Uterus (tissue), 4 donors: ENCODE measurements around the gene ACTRT2. TPM values are rescaled to one million over a fixed set of nuclear protein-coding genes. Genes with fewer than 3 reads are reported as not detected.

Experiments used
- DNase-seq, 2 donors: peaks; one replicate each; pipeline ENCODE4 v3.0.0-alpha.2; 2019 to 2020
- H3K27ac ChIP-seq, 2 donors: fragments of 200-600 bp; sonication (generic); 1 replicate in 1 of 2; 2 replicates in 1 of 2; pipeline ENCODE4 v1.5.1; 2016 to 2018
- H3K27me3 ChIP-seq, 2 donors: fragments of 200-600 bp; sonication (generic); one replicate each; pipeline ENCODE4 v1.5.1; 2018 to 2019; ENCODE audit warnings: control low read depth in 1 of 2
- H3K36me3 ChIP-seq, 2 donors: fragments of 200-600 bp; sonication (generic); one replicate each; pipeline ENCODE4 v1.5.1; 2019; ENCODE audit warnings: control low read depth in 1 of 2
- H3K4me1 ChIP-seq, 2 donors: fragments of 200-600 bp; sonication (generic); one replicate each; pipeline ENCODE4 v1.5.1; 2018 to 2019; ENCODE audit warnings: control low read depth in 1 of 2
- H3K4me3 ChIP-seq, 2 donors: fragments of 200-600 bp; sonication (generic); 1 replicate in 1 of 2; 2 replicates in 1 of 2; pipeline ENCODE4 v1.5.1; 2018 to 2019; ENCODE audit warnings: mild to moderate bottlenecking in 1 of 2
- H3K9me3 ChIP-seq, 2 donors: fragments of 200-600 bp; sonication (generic); one replicate each; pipeline ENCODE4 v1.5.1; 2019; ENCODE audit warnings: control low read depth in 1 of 2
- POLR2A ChIP-seq, 2 donors: fragments of 450-650 bp; IDR thresholded peaks; one replicate each; pipeline ENCODE4 v1.6.1; 2016; ENCODE audit warnings: antibody characterized with exemption in 2 of 2, mild to moderate bottlenecking in 1 of 2, moderate library complexity in 1 of 2
- intact Hi-C: fragments of 100-400 bp; cut with DNase I; formaldehyde crosslinking; loops from one replicate; pipeline ENCODE4 v1.15.1; 2023; ENCODE audit warnings: low total_unique reads
- total RNA-seq, 4 donors: library from RNA; depleted of rRNA in 3 of 4; stranded (reverse); fragments of >200 nt in 3 of 4; gene quantifications; one replicate each; pipeline versions ENCODE4 v1.1.0 to v1.2.4, GENCODE V29; 2014 to 2023
- TF ChIP-seq, protein P1 (sequence below), 4 experiments: fragments of 200-600 bp in 2 of 4; fragments of 450-650 bp in 2 of 4; sonication (generic) in 2 of 4; IDR thresholded peaks; one replicate each; pipeline ENCODE4 v1.5.1; 2016 to 2019; ENCODE audit warnings: antibody characterized with exemption in 4 of 4, mild to moderate bottlenecking in 2 of 4, moderate library complexity in 1 of 4
- donor health status: DM: yes; HTN: yes; CAD: no.

ACTRT2 gene
- total RNA-seq, 4 donors from 2014 or later, result not detected

DNA sequence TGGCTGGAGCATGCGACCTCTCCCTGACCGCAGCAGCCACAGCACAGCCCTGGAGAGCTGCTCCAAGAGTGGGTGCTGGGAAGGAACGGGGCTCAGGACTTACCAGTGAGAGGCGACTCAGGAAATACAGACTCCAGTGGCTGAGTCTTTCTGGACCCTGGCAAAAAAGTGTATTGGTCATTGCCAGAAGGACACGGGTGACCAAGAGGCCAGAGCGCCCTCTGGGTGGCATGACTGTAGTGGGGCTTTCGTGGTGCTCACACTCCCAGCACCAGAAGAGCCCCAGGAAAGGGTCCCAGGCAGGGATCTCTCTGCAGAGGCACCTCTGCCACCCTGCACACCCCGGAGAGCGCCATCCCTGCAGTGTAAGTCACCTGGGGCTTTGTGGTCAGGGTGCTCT is 38.9 kb downstream of the ACTRT2 start:
- no peaks in the 10 kb centered on the region for H3K36me3 ChIP-seq
- intact Hi-C loops, result no loop called here
- DNase-seq, result no peak
- TF ChIP-seq POLR2A (IDR thresholded peaks at IDR 0.05), result no peak
- TF ChIP-seq, protein P1, sequence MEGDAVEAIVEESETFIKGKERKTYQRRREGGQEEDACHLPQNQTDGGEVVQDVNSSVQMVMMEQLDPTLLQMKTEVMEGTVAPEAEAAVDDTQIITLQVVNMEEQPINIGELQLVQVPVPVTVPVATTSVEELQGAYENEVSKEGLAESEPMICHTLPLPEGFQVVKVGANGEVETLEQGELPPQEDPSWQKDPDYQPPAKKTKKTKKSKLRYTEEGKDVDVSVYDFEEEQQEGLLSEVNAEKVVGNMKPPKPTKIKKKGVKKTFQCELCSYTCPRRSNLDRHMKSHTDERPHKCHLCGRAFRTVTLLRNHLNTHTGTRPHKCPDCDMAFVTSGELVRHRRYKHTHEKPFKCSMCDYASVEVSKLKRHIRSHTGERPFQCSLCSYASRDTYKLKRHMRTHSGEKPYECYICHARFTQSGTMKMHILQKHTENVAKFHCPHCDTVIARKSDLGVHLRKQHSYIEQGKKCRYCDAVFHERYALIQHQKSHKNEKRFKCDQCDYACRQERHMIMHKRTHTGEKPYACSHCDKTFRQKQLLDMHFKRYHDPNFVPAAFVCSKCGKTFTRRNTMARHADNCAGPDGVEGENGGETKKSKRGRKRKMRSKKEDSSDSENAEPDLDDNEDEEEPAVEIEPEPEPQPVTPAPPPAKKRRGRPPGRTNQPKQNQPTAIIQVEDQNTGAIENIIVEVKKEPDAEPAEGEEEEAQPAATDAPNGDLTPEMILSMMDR (IDR thresholded peaks at IDR 0.05), result no peak
- no peak overlapping the region for H3K27ac ChIP-seq
- H3K27me3 ChIP-seq, result peaks cover 17 to 32% of the 10 kb centered on the region in 2 donors
- peaks cover 0 to 5% of the 10 kb centered on the region in 2 donors for H3K4me1 ChIP-seq
- H3K4me3 ChIP-seq, result no peak overlapping the region
- no peaks in the 10 kb centered on the region for H3K9me3 ChIP-seq

GRCh38 chr1:3060601-3061551 is 39.6 kb downstream of the ACTRT2 start:
- intact Hi-C loops, result no loop called here
- TF ChIP-seq POLR2A (IDR thresholded peaks at IDR 0.05), result no peak
- TF ChIP-seq, protein P1 (IDR thresholded peaks at IDR 0.05), result no peak
- no peak overlapping the region for H3K4me3 ChIP-seq
- no peaks in the 10 kb centered on the region for H3K9me3 ChIP-seq
- H3K4me1 ChIP-seq, result peaks cover 0 to 5% of the 10 kb centered on the region in 2 donors
- no peak for DNase-seq
- H3K27me3 ChIP-seq, result peaks cover 17 to 40% of the 10 kb centered on the region in 2 donors
- no peaks in the 10 kb centered on the region for H3K36me3 ChIP-seq
- H3K27ac ChIP-seq, result no peak overlapping the region

DNA sequence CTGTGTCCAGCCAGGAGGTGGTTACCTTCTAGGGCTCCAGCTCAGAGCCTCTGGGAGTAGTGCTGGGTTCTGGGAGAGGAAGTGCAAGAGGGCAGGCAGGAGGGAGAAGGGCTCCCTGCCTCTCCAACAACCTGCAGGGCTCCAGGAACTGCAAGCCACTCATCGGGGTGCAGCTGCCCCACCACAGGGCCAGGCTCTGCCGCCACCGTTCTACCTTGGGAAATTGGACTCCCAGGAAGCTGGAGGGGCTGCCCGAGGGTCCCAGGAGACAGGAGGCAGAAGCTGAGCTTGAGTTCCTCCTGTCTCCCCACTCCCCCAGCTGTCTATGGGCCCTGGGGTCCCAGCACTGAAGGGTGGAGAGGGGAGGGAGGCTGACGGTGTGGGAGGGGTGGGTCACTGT is 40.3 kb downstream of the ACTRT2 start:
- no peak for DNase-seq
- Histone ChIP-seq H3K4me3 (no peak overlapping the region), H3K27me3 (peaks cover 17 to 47% of the 10 kb centered on the region in 2 donors), H3K4me1 (peaks cover 0 to 5% of the 10 kb centered on the region in 2 donors), H3K27ac (no peak overlapping the region), H3K9me3 (no peaks in the 10 kb centered on the region), H3K36me3 (no peaks in the 10 kb centered on the region)
- intact Hi-C loops, result no loop called here
- TF ChIP-seq, protein P1 (IDR thresholded peaks at IDR 0.05), result no peak
- TF ChIP-seq POLR2A (IDR thresholded peaks at IDR 0.05), result no peak

DNA sequence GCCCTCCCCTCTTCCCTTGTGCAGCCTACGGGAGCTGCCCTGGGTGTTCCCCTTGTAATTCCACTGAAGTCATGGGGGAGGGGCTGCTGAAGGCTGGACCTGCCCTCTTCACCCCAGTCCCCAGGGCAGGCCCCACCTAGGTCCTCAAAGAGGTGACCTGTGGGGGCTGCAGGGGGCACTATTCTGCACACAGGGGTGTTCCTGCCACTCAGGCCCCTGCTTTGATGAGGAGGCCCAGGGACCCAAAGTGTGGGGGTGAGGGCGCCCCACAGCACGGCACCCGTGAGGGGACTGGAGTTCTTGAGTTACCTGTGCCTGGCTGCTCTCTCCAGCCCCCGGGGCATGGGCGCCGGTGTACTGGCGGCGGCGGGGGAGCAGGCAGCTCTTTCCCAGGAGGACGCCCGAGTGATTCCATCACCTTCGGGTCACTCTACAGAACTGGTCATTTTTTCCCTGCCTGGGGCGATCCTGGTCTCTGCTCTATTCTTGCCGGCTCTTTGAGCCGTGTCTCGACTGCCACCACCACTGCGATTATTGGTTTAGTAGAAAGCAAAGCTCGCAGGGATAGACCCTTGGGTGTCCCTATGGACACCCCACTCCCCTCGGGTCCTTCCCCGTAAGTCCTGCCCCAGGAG is 40.8 kb downstream of the ACTRT2 start:
- Histone ChIP-seq H3K27ac (no peak overlapping the region), H3K36me3 (no peaks in the 10 kb centered on the region), H3K27me3 (peaks cover 17 to 52% of the 10 kb centered on the region in 2 donors), H3K4me1 (peaks cover 0 to 5% of the 10 kb centered on the region in 2 donors), H3K9me3 (no peaks in the 10 kb centered on the region), H3K4me3 (no peak overlapping the region)
- TF ChIP-seq POLR2A (IDR thresholded peaks at IDR 0.05), result no peak
- TF ChIP-seq, protein P1 (IDR thresholded peaks at IDR 0.05), result no peak
- intact Hi-C loops, result no loop called here
- DNase-seq, result no peak
